Measurements from ENCODE around the gene CPNE2.

The CPNE2 gene

DNA sequence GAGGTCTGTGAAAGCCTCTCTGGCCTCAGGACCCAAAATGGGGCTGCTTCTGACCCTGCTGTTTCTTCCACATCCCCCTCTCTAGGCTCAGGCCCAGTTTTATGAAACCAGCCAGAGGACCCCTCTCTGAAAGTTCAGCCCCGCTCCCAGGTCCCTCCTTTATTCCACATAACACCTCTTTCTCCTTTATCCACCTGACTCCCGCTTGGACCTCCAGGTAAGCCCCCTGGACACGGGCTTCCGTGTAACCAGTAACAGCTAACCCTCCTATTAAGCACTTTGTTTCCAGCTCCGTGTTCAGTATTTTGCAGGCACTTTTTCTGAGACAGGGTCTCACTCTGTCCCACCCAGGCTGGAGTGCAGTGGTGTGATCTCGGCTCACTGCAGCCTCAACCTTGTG, 56.1 kb downstream of the CPNE2 start:
- TF ChIP-seq CTCF (conservative IDR thresholded peaks at IDR 0.05) = no peak
- peak overlapping the region; percentile 72 for H3K27ac ChIP-seq

- no peak for TF ChIP-seq CTCF (conservative IDR thresholded peaks at IDR 0.05)
- no peak overlapping the region for H3K27ac ChIP-seq
Measured at GRCh38 chr16:57149391-57149790, 57.0 kb downstream of the CPNE2 start.

DNA sequence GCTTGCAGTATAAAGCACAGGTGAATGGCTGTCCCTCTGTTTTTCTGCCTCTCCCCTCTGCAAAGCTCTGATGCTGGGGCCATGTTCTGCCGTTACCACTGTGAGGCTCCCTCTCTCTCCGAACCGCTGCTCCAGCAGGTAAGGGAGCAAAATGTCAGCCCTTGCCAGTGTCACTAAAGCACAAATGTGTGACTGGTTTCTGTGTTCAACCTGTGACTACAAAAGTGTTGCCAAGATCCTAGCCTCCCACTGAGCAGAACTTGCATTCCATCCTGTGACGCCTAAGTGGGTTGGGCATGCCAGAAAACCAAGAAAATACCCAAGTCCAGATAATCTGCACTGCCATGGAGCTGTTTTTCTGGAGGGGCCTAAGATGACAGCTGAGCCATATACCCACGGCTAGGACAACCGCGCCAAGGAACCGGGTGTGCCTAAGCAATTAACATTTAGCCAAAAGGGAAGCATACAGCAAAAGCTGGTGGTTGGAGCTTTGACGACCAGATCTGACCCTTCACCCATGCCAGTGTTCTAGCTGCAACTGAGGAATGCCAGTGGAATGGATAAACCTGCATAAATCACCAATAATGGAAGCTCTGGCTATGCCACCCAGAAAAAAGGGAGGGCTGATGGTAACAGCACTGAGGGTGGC, 58.4 kb downstream of the CPNE2 start:
- TF ChIP-seq CTCF (conservative IDR thresholded peaks at IDR 0.05) = no peak
- no peak overlapping the region for H3K27ac ChIP-seq

GRCh38 chr16:57151369-57151768, 59.0 kb downstream of the CPNE2 start:
- no peak for TF ChIP-seq CTCF (conservative IDR thresholded peaks at IDR 0.05)
- no peak overlapping the region for H3K27ac ChIP-seq

DNA sequence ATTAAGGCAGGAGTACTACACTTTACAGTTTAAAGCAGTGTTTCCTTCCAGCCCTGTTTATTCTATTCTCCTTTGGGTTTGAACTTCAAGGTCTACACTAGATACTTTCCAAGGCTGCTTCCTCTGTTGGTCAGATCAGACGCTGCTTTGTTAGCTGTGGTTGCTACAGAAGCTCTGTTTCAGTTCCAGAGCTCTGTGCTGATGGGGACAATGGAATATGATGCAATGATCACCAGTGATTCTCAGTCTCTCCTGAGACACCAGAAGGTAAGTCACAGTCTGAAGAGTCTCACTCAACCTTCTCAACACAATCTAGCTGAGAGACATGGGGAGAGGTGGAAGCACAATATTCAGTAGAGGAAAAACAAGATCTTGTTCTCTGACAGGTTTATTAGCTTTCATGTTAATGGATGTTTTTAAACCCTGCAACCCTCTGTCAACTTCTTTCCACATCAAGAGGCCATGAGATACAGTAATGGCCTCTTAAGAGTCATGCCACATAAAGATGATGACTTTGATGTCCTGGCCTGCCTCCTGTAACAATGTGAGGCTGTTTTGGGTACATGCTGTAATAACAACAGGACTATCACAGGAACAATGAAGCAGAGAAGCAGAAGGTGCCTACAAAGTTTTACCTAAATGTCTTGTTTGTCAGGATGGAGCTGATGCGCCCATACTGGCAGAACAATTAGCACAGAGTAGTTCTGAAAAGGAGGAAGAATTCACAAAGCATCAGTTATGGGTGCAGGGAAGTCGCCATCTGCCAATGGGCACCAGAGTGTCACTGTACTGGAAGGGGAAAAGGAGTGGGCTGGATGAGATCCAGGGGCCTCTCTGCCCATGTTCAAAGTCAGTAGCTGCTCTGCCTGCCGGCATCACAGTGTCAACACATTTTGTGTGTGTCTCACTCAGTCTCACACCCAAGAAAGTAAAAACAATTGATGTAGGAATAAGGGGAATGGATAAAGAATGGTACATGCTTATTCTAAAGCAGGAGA, 60.0 kb downstream of the CPNE2 start:
- no peak for TF ChIP-seq CTCF (conservative IDR thresholded peaks at IDR 0.05)
- H3K27ac ChIP-seq = no peak overlapping the region

DNA sequence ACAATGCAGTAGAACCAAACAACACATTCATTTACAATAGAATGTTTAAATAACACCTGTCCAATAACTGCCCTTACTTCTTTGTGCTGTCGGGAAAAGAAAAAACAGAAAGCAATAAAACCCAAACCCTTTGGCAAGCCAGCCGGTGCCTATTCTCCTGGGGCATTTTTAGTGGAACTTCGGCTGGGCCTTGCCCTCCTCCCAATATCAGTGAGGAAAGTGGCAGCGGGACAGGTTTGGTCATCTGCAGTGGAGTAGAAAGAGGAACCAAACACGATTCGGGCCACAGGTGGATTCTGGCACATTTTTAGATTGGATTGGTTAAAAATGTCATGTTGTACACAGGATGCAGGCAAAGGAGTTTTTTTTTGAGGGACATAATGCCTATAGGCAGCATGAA, 61.5 kb downstream of the CPNE2 start:
- no peak overlapping the region for H3K27ac ChIP-seq
- TF ChIP-seq CTCF (conservative IDR thresholded peaks at IDR 0.05) = no peak

- peak overlapping the region; percentile 54 for H3K27ac ChIP-seq
- no peak for TF ChIP-seq CTCF (conservative IDR thresholded peaks at IDR 0.05)
Measured at GRCh38 chr16:57155702-57156350, 63.4 kb downstream of the CPNE2 start.

Measured in VCaP (cell line).